T-helper 1 cell treated with Interleukin-12 subunit alpha and Interleukin-12 subunit beta and Interleukin-4 antibody, amounts not matched to agents 30 μg/mL and 1 μg/mL, for 36 hours (primary cell): ENCODE data around the gene APLP1.
"Not testable (repeated sequence)": the region's sequence is repeated elsewhere in the genome, so short reads cannot be mapped to it uniquely, and the experiment has no call there.

Experiments
- H3K27ac Mint-ChIP-seq: one replicate; pipeline ENCODE4 v1.8.0; 2021; ENCODE audit warnings: mild to moderate bottlenecking, mixed read lengths
- H3K27me3 Mint-ChIP-seq: one replicate; pipeline ENCODE4 v1.8.0; 2021; ENCODE audit warnings: low read depth, mixed read lengths
- H3K36me3 Mint-ChIP-seq: one replicate; pipeline ENCODE4 v1.8.0; 2021; ENCODE audit warnings: low read depth, mixed read lengths
- H3K4me1 Mint-ChIP-seq: one replicate; pipeline ENCODE4 v1.8.0; 2021; ENCODE audit warnings: low read depth, mixed read lengths
- H3K4me3 Mint-ChIP-seq: one replicate; pipeline ENCODE4 v1.8.0; 2021; ENCODE audit warnings: mild to moderate bottlenecking, moderate library complexity, mixed read lengths
- H3K9me3 Mint-ChIP-seq: one replicate; pipeline ENCODE4 v1.8.0; 2021; ENCODE audit warnings: mixed read lengths

Gene APLP1

GRCh38 chr19:35862528-35862927 is 5.8 kb upstream of the APLP1 start:
- H3K27me3 Mint-ChIP-seq: peaks cover 57% of the 10 kb centered on the region
- peaks cover 6% of the 10 kb centered on the region for H3K4me1 Mint-ChIP-seq
- no peaks in the 10 kb centered on the region for H3K9me3 Mint-ChIP-seq
- peaks cover 3% of the 10 kb centered on the region for H3K36me3 Mint-ChIP-seq
- H3K27ac Mint-ChIP-seq: no peak overlapping the region
- H3K4me3 Mint-ChIP-seq: no peak overlapping the region

DNA sequence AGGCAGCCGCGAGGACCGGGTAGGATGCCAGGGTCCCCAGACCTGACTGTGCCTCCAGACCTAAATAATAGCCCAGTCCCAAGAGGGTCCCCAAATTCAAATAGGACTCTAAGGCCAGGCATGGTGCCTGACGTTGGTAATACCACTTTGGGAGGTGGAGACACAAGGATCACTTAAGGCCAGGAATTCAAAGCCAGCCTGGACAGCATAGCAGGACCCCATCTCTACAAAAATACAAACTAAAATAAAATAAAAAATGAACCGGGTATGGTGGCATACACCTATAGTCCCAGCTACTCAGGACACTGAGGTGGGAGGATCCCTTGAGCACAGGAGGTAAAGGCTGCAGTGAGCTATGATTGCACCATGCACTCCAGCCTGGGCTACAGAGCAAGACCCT is 5.4 kb upstream of the APLP1 start:
- peaks cover 5% of the 10 kb centered on the region for H3K4me1 Mint-ChIP-seq
- peaks cover 59% of the 10 kb centered on the region for H3K27me3 Mint-ChIP-seq
- peaks cover 3% of the 10 kb centered on the region for H3K36me3 Mint-ChIP-seq
- H3K27ac Mint-ChIP-seq: no peak overlapping the region
- H3K9me3 Mint-ChIP-seq: no peaks in the 10 kb centered on the region
- H3K4me3 Mint-ChIP-seq: no peak overlapping the region

- peak overlapping the region; percentile 70 for H3K4me3 Mint-ChIP-seq
- no peaks in the 10 kb centered on the region for H3K36me3 Mint-ChIP-seq
- H3K27me3 Mint-ChIP-seq: peaks cover 27% of the 10 kb centered on the region
- H3K4me1 Mint-ChIP-seq: peaks cover 13% of the 10 kb centered on the region
- H3K27ac Mint-ChIP-seq: no peak overlapping the region
- H3K9me3 Mint-ChIP-seq: no peaks in the 10 kb centered on the region
These were observed 501 bp downstream of the APLP1 start for GRCh38 chr19:35868823-35869326.

DNA sequence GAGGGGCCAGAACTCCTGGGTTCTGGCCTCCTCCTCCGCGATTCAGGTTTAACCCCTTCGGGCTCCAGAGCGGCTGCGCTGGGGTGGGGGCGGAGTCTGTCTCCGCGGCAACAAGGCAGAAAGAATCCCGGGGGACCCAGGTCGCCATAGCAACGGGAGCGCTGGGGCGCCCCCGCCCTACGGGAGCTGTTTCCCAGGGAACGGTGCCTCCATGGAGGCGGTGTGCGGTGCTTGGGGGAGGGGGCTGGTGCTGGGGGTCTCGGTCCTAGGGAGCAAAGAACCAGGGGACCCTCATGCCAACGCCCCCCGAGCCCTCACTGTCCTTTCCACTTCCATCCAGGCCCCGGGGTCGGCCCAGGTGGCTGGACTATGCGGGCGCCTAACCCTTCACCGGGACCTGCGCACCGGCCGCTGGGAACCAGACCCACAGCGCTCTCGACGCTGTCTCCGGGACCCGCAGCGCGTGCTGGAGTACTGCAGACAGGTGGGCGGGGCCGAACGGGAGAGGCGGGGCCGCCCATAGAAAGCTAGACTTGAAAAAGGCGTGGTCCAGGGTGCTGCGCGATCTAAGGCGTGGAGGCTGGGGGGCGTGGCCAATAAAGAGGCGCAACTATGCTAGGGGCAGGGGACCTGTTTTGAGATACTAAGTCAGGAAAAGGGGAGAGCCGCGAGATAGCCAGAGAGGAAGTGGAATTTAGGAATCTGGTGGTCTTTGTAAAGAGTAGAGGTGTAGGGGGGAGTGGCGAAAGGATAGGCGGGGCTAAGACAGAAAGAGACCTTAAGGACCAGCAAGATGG is 1.2 kb downstream of the APLP1 start:
- H3K4me3 Mint-ChIP-seq: peak overlapping the region; percentile 85
- peaks cover 13% of the 10 kb centered on the region for H3K4me1 Mint-ChIP-seq
- H3K36me3 Mint-ChIP-seq: no peaks in the 10 kb centered on the region
- no peaks in the 10 kb centered on the region for H3K9me3 Mint-ChIP-seq
- H3K27ac Mint-ChIP-seq: peak overlapping the region; percentile 80
- peaks cover 27% of the 10 kb centered on the region for H3K27me3 Mint-ChIP-seq

GRCh38 chr19:35870124-35870736 is 1.9 kb downstream of the APLP1 start:
- H3K36me3 Mint-ChIP-seq, H3K9me3 Mint-ChIP-seq: not testable (repeated sequence)
- Mint-ChIP-seq H3K27me3 (peaks cover 27% of the 10 kb centered on the region), H3K4me3 (peak overlapping the region; percentile 85), H3K4me1 (peaks cover 13% of the 10 kb centered on the region), H3K27ac (peak overlapping the region; percentile 80)

DNA sequence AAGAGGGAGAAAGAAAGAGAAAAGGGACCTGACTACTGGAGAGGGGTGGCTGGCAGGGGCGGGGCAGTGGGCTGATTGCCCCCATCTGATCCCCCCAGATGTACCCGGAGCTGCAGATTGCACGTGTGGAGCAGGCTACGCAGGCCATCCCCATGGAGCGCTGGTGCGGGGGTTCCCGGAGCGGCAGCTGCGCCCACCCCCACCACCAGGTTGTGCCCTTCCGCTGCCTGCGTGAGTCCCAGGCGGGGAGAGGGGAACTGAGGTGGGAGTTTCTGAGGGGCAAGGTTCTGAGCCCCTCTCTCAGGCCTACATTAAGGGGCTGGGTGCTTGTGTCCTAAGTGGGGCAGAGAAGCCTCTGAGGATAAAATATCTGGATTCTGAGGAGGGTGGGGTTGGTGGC is 2.4 kb downstream of the APLP1 start:
- no peak overlapping the region for H3K4me3 Mint-ChIP-seq

DNA sequence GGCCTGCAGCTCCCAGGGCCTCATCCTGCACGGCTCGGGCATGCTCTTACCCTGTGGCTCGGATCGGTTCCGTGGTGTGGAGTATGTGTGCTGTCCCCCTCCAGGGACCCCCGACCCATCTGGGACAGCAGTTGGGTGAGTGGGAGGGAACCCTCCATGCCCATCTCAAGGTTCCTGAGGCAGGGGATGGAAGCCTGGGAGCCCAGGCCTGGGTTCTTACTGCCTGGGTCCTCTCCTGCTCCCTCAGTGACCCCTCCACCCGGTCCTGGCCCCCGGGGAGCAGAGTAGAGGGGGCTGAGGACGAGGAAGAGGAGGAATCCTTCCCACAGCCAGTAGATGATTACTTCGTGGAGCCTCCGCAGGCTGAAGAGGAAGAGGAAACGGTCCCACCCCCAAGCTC is 3.2 kb downstream of the APLP1 start:
- Mint-ChIP-seq H3K4me3 (no peak overlapping the region), H3K36me3 (no peaks in the 10 kb centered on the region), H3K27ac (no peak overlapping the region), H3K4me1 (peaks cover 13% of the 10 kb centered on the region), H3K27me3 (peaks cover 23% of the 10 kb centered on the region), H3K9me3 (no peaks in the 10 kb centered on the region)

More for the DNA sequence above, 2.4 kb downstream of the APLP1 start:
- H3K4me1 Mint-ChIP-seq: peaks cover 13% of the 10 kb centered on the region
- no peaks in the 10 kb centered on the region for H3K9me3 Mint-ChIP-seq
- peaks cover 27% of the 10 kb centered on the region for H3K27me3 Mint-ChIP-seq
- H3K27ac Mint-ChIP-seq: no peak overlapping the region
- no peaks in the 10 kb centered on the region for H3K36me3 Mint-ChIP-seq

DNA sequence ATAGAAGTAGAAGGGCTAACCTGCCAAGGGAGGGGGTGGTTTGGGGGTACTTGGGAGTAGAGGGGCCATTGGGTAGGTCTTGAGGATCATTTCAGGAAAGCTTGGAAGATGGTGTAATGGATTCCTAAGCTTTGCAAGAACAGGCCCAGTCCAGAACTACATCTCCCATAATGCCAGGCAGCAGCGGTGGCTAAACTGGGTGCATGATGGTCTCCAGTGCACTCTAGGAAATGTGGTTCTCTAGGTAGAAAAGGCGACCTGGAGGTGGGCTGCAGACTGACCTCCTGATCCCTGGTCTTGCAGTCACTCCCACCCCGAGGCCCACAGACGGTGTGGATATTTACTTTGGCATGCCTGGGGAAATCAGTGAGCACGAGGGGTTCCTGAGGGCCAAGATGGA is 3.8 kb downstream of the APLP1 start:
- H3K27ac Mint-ChIP-seq: no peak overlapping the region
- H3K36me3 Mint-ChIP-seq: no peaks in the 10 kb centered on the region
- H3K27me3 Mint-ChIP-seq: peaks cover 21% of the 10 kb centered on the region
- peaks cover 13% of the 10 kb centered on the region for H3K4me1 Mint-ChIP-seq
- H3K9me3 Mint-ChIP-seq: no peaks in the 10 kb centered on the region
- H3K4me3 Mint-ChIP-seq: no peak overlapping the region

- Mint-ChIP-seq H3K27me3 (peaks cover 12% of the 10 kb centered on the region), H3K36me3 (no peaks in the 10 kb centered on the region), H3K4me3 (no peak overlapping the region), H3K9me3 (no peaks in the 10 kb centered on the region), H3K27ac (no peak overlapping the region), H3K4me1 (peaks cover 8% of the 10 kb centered on the region)
These were observed 6.1 kb downstream of the APLP1 start for GRCh38 chr19:35874392-35874930.

- peaks cover 13% of the 10 kb centered on the region for H3K27me3 Mint-ChIP-seq
- H3K27ac Mint-ChIP-seq: no peak overlapping the region
- H3K4me3 Mint-ChIP-seq: no peak overlapping the region
- H3K36me3 Mint-ChIP-seq: no peaks in the 10 kb centered on the region
- H3K4me1 Mint-ChIP-seq: peaks cover 11% of the 10 kb centered on the region
- H3K9me3 Mint-ChIP-seq: no peaks in the 10 kb centered on the region
These were observed 10.7 kb downstream of the APLP1 start for GRCh38 chr19:35879068-35879467.

DNA sequence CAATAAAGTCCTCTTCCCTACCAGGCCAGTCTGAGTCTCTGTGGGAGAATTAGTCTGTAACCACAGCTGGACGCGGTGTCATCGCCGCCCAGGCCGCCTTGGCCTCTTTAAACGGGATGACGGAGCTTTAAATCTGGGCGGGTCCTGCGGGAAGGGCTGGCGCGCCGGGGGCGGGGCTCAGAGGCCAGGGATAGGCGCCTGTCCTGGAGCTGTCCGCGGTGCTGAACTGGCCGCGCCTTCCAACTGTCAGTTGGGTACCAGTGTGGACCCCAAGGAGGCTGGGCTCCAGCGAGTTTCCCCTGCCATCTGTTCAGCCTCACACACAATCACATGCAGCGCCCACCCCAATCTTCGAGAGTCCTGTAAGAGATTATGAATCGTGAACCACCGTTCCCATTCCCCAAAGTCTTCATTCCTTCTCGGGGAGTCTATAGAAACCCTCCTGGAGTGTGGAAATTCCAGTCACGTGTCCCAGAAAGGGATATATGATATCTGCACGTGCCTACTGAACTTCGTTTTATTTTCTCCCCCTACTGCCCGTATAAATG is 11.5 kb downstream of the APLP1 start:
- Mint-ChIP-seq H3K9me3 (no peaks in the 10 kb centered on the region), H3K27ac (peak overlapping the region; percentile 49), H3K36me3 (no peaks in the 10 kb centered on the region), H3K4me1 (peaks cover 11% of the 10 kb centered on the region), H3K4me3 (no peak overlapping the region), H3K27me3 (peaks cover 13% of the 10 kb centered on the region)

DNA sequence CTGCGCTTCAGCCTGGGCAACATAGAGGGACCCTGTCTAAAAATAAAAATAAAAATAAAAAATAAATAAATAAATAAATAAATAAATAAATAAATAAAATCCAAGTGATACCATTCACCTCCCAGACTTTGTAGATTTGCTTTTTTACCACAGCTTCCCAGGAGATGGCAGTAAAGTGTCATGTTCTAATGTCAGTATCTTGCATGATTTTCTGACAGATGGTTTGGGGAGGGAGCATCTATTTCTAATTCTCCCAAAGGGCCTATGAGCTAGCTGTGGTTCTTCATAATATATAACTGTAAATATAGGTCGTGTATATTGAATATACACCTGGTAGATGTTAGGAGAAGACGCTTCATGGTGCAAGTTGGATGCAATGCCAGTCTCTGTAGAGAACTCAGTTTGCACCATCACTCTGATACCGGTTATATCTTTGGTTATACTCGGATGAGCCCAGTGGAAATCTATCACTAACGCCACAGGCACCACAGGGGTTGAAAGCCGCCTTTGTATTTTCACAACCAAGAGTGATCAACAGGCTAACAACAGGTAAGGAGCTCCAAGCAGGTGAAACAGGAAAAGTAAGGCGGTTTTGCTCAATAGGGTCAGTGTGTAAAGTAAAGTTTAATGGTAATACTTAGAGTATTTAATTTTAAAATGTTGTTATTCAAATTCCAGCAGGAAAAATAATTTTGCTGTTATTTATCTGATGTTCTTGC is 13.9 kb downstream of the APLP1 start:
- H3K36me3 Mint-ChIP-seq: peaks cover 9% of the 10 kb centered on the region
- H3K27ac Mint-ChIP-seq: no peak overlapping the region
- no peak overlapping the region for H3K4me3 Mint-ChIP-seq
- H3K9me3 Mint-ChIP-seq: no peaks in the 10 kb centered on the region
- H3K27me3 Mint-ChIP-seq: peaks cover 13% of the 10 kb centered on the region
- peaks cover 11% of the 10 kb centered on the region for H3K4me1 Mint-ChIP-seq

DNA sequence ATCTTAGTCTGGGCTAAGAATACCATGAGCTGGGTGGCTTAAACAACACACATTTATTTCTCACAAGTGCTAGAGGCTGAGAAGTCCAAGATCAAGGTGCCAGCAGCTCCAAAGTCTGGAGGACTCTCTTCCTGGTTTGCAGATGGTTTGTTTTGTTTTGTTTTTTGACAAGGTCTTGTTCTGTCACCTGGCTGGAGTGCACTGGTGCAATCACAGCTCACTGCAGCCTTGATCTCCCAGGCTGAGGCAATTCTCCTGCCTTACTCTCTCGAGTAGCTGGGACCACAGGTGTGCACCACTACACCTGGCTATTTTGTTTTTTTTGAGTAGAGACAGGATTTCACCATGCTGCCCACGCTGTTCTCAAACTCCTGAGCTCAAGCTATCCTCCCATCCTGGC is 15.5 kb downstream of the APLP1 start:
- peaks cover 14% of the 10 kb centered on the region for H3K4me1 Mint-ChIP-seq
- H3K36me3 Mint-ChIP-seq: peaks cover 20% of the 10 kb centered on the region
- H3K27me3 Mint-ChIP-seq: peaks cover 8% of the 10 kb centered on the region
- no peaks in the 10 kb centered on the region for H3K9me3 Mint-ChIP-seq
- no peak overlapping the region for H3K4me3 Mint-ChIP-seq
- no peak overlapping the region for H3K27ac Mint-ChIP-seq

DNA sequence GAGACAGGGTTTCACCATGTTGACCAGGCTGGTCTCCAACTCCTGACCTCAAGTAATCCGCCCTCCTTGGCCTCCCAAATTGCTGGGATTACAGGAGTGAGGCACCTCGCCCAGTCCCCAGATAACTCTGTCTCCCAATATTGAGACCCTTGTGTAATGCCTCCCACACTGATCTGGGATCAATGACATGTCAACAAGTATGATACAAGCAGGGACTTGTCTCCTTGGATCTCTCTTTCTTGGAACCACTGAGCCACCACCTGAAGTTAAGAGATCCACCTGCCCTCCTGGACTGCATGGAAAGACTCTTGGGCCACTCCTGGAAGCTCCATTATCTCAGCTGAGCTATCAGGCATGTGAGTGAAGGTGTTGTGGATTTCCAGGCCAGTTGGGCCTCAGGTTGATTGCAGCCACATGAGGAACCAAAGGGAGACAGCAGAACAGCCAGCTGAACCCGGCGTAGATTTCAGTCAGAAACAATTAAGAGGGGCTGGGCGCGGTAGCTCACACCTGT is 16.9 kb downstream of the APLP1 start:
- Mint-ChIP-seq H3K4me3 (no peak overlapping the region), H3K36me3 (peaks cover 29% of the 10 kb centered on the region), H3K27ac (no peak overlapping the region), H3K4me1 (peaks cover 7% of the 10 kb centered on the region), H3K9me3 (no peaks in the 10 kb centered on the region), H3K27me3 (no peaks in the 10 kb centered on the region)
